GM21447 (cell line): ENCODE results near the gene ENAH.

ENCODE experiments used
- ATAC-seq: cut with Tn5 transposase; IDR thresholded peaks from one replicate; pipeline ENCODE4 v1.9.1; 2021; ENCODE audit not compliant: unreplicated experiment

The ENAH gene

DNA sequence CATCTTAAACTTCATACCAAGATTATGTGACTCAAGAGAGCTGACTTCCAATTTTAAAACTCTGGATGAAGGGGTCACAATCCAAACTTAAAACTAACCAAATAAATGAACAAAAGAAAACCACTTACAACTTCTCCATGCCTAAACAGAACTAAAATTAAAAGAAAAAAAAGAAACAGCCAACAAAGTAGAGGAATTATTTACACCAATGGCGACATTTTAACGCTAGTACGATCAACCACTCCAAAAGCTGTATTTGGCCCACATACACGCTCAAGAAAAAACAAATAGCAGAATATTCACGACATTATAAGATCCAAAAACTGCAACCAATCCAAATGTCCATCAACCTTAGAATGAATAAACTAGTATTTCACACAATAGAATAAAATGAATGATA is 42.4 kb downstream of the ENAH start:
- ATAC-seq = no peak

DNA sequence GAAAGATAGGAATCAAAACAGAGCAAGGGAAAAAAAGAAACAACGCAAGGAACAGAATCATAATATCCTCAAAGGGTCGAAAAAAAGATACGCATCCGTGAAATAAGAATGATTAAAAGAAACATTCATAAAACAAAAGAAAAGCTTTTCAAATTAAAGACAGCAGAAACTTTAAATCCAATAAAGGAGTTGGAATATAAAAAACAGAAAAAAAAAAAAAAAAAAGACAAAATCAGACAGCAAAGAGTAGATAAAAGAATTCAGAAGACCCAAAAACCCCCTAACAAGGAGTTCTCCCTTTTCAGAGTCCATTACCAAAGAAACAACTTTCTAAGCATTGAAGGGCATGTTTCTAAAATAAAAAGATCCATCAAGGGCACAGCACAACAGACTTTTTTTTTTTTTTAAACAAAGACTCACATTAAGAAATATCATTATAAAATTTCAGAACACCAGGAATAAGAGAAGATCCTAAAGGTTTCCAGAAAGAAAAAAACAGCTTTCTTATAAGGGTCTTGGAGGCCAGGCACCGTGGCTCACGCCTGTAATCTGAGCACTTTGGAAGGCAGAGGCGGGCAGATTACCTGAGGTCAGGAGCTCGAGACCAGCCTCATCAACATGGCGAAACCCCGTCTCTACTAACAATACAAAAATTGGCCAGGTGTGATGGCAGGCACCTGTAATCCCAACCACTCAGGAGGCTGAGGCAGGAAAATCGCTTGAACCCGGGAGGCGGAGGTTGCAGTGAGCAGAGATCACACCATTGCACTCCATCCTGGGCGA is 44.7 kb downstream of the ENAH start:
- no peak for ATAC-seq

DNA sequence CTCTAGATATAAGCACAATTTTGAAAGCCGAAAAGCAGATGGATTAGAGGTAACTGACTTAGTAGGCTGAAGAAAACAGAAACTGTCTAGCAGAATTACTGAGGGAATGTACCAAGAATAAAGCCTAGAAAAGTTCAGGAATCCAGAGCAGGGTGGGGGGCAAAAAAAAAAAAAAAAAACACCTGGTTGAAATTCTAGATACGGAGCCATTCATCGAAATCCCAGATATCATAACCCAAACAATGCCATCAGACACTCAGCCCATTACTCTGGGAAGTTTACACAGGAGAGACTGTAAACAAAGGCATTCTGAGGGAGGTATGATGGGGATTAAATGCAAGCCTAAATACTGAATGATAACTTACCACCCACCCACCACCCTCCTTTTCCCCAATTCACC is 45.6 kb downstream of the ENAH start:
- no peak for ATAC-seq

DNA sequence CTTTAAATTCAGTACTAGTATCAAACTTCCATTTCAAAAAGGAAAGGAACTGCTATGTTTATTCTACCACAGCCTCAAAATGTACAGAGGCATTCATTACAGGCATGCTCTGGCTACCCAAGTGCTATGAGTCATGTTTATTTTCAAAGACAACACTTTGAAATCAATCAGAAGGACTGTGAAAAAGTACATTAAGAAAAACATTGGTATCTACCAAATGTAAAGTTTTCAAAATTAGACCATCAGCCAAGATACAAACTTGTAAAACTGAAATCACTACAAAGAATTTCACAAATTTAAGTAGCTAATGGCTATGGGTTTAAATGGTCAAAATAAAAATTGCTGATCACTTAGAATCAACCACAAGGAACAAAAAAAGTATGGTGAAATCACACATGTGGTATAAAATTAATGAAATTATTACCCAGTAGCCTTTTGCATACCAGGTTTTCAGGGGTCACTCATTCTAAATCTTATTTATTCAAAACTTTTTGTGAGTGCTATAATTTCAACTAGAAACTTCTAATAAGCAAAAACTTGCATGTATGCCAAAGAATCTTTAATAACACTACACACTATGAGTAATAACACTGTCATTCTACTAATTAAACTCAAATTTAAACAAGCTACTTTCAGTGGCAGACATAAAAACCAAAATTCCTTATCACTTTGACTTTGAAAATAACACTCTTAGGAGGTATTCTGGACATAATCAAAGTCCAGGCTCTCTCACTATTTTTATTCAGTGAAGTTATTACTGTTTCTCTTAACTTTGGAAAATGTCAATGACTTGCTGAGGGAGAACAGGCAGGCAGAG is 49.2 kb downstream of the ENAH start:
- no peak for ATAC-seq

DNA sequence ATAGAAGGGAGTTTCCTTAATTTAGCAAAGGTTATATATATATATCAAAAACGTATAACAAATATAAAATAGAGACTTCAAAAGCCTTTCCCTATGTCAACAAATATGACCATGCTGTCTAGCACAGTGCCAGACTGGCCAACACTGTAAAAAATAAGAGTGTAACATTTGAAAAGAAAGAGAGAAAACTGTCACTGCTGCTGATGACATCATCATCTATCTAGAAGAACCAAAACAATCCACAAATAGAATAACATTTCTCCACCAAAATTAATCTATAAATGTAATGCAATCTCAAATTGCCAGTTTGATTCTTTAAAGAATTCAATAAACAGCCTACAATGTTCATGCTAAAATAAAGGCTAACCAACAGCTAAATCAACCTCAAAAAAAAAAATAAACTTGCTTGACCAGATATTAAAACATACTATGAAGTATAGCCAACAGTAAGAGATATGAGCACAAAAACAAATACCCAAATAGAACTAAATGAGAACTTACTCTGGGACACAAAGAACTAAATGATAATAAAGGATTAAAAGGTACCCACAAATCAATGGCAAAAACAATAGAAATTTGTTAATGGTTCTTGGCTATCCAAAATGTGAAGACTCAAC is 50.2 kb downstream of the ENAH start:
- ATAC-seq = no peak

DNA sequence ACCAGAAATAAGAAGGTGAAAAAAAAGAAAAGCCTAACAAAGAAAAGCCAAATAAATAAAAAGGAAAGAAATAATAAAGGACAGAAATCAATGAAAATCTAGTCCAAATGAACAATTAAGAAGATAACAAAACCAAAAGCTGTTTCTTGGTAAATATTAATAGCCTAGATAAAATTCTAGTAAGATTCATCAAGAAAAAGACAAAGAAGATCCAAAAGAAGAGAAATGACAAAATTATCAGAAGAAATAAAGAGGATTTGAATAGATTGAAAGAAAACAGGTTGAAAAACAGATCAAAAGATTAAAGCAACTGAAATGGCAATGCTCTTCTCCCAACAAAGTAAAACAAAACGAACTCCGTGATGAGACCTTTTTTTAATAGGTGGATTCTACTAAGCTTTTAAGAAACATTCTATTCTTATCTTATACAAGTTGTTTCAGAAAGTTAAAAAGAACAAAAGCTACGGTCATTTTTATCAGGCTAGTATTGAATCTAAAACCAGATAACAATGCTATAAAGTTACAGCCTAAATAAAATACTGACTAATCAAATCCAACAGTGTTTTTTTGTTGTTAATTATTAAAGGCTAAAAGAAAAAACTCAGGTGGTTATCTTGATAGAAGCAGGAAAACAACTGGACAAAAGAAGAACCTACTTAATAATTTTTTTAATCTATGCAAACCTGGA is 50.9 kb downstream of the ENAH start:
- no peak for ATAC-seq

DNA sequence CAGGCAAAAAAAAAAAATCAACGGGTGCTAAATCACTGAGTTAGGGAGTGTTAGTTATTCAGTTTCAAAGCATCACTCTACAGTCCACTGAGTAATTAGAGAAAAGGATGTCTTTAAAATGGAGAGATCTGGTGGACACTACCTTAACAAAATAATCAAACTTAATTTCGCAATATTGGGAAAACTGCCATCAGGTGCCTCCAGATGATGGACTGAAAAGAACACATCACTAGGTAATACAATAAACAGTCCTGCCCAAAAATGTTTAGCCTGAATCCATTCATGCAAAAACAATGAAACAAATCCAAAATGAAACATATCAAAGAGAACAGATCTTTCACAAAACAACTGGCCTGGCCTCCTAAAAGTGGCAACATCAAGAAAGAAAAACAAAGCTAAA is 54.1 kb downstream of the ENAH start:
- no peak for ATAC-seq

DNA sequence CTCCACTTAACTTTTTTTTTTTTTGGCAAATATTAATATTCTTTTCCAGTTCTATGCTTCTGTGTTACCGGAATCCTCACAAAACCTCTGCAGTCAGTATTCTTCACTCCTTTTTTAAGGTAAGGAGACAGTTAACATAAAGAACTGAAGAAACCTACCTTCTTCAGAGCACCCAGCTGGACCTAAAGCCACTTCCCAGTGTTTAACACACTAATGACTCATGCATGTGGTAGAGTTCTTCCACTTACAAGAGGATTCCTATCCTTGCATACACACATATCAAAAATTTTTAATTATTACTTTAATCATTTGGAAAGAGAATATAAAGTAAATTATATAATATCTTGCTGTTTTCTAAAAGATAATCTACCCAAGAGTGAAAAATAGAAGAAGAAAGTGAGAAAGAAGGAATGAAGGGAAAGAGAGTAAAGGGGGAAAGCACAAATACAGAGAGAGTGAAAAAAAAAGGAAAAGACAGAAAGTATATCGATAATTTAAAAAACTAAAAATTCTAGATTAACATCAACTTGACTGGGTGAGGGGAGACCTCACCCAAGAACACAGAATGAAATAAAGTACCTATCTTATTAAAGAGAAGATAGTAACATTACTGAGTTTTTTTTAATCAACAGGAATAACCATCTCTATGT is 54.9 kb downstream of the ENAH start:
- no peak for ATAC-seq

DNA sequence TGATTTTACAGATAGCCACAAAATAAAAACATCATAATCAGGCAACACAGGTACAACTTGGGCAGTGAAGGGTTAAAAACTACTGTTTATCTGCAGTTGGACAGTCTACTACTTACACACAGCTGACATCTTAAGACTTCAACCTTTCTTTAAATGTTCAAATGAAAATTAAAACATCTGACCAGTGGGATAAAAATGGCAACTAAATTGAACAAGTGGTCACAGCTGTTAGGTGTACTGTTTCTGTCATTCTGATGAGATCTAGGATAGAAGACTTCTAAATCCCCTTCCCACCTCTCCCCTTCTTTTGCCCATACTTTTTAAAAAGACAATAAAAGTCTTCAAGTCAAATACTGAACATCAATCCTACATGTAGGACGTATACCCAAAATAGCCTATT is 56.2 kb downstream of the ENAH start:
- no peak for ATAC-seq

DNA sequence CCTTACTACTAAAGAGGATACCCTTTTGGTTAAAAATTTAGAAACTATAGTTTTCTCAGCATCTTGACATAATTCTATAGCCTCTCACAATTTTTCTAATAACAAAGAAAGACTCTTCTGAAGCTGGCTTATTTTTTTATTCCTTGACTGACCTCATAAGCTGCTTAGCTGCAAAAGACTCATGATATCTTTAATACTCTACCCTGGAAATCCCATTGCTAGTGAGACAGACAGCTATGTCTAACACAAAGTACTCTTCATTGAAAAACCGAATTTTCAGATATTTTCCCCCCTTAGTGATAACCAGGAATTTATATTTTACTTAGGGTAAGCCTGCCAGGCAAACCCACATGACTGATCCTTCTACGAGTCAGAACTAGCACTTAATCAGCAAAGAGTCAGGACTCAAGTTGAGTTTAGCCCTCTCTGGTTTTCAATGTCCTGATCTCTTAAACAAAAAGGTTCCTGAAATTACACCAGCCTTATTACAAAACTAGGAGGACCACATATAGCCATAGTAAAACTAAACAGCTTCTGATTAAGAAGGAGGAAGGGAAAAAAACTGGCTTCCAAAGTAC is 56.9 kb downstream of the ENAH start:
- ATAC-seq = no peak

DNA sequence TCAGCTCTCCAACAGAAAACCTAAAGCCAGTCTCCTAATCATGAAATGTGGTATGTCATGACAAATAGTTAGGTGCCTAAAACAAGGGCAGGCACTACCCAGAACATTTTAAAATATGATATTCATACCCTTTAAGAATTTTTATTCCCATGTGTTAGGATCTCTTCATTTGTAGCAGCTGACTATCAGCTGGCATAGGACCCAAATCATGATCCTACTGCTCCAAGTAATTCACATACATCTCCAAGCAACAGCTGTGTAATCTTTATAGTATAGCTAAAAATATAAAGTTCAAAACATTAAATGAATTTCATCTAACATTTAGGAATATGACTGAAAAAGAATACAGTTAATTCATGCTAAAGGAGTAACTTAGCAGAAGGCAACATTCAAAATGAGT is 57.5 kb downstream of the ENAH start:
- no peak for ATAC-seq

DNA sequence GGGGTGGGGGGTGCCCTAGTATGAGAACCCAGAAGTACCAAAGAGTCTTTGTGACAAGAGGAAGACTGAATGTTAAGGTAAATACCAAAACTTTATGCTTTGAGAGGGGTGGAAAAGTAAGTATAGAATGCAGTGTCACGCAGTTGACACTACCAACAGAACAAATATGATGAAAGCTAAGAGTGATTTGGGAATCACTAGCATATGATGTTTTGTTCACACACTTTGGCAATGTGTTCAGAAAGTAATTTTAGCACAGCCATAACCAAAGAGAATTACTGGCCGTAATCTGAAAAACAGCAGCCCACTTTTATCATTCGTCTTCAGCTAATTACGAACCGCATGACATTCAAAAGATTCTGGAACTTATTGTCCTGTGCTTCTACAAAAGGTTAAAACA is 59.5 kb downstream of the ENAH start:
- no peak for ATAC-seq

DNA sequence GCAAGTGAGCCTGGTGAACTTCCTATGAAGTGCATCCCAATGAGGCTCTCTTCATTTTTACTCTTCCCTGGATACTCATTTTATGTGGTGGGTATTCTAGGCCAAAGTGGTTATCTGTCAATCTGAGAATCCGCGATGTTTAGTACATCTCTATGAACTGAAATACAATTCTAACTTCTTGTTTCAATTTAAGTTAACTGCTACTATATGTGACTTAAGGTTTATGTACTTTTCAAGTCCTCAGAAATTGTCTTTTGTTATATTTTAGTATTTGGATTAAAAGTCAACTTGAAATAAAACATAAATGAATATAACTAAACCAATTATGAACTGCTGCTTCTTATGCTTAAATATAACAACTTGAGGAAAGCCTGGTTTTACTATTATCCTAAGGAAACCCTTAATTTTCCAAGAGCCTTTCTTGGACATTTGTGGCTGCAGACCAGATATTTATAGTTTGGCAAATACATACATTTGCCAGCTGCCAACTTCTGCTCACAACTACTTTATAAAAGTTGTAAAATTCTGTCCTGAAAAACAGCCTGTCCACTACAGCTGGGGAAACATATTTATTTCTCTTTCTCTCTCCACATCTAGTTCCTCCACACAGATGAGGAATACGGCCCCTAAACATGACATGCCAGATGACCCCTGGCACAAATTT is 60.4 kb downstream of the ENAH start:
- ATAC-seq = no peak

DNA sequence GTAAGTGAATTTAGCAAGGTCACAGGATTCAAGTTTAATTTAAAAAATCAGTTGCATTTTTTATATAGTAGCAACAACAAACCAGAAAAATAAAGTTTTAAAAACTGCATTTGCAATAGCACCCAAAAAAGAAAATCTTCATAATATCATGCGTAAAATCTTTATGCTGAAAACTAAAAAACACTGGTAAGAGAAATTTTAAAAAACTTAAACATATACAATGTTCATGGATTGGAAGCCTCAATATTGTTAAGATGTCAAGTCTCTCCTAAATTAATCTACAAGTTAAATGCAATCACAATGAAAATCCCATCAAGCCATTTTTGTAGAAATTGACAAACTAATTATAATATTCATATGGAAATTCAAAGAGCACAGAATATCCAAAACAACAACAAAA is 65.6 kb downstream of the ENAH start:
- ATAC-seq = no peak

DNA sequence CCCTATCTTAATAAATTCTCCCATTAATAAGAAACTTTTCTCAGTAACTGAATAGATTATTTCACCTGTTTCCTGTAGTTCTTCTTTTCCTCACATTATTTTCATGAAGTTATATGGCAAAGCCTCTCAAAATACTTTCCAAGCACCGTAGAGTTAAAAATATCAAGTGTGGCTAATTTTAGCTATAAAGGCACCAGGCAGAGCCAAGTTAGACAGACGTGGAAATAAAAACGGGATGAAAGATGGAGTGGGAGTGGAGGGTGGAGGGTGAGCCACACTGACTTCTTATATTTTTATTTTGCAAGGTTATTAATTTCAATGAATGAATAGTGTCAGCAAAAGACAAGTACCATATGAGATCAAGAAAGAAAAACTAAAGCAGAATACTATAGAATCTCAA is 71.7 kb downstream of the ENAH start:
- ATAC-seq = no peak

DNA sequence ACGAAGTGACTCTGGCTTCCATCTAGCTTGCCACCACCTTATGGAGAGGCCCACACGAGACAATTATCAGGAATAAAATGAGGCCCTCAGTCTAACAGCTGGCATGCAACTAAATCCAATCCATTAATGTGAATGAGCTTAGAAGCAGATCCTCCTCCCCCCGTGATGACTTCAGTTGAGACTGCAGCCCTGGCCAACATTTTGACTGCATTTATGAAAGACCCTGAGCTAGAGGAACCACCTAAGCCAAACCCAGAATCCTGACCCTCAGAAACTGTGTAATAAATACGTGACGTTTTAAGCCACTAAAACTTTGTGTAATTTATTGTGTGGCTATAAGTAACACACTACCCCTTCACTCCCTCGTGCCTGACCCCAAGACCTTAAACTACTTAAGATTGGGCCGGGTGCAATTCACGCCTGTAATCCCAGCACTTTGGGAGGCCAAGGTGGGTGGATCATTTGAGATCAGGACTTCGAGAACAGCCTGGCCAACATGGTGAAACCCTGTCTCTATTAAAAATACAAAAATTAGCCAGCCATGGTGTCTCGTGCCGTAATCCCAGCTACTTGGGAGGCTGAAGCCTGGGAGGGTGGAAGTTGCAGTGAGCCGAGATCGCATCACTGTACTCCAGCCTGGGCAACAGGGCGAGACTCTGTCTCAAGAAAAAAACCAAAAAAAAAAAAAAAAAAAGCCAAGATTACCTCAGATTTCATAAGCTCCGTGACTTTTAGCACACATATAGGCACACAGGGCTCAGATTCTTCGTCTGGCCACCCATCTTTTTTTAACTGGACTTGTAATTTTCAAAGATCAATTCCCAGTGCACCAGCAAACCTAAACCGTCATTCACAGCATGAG is 72.5 kb downstream of the ENAH start:
- ATAC-seq = no peak

DNA sequence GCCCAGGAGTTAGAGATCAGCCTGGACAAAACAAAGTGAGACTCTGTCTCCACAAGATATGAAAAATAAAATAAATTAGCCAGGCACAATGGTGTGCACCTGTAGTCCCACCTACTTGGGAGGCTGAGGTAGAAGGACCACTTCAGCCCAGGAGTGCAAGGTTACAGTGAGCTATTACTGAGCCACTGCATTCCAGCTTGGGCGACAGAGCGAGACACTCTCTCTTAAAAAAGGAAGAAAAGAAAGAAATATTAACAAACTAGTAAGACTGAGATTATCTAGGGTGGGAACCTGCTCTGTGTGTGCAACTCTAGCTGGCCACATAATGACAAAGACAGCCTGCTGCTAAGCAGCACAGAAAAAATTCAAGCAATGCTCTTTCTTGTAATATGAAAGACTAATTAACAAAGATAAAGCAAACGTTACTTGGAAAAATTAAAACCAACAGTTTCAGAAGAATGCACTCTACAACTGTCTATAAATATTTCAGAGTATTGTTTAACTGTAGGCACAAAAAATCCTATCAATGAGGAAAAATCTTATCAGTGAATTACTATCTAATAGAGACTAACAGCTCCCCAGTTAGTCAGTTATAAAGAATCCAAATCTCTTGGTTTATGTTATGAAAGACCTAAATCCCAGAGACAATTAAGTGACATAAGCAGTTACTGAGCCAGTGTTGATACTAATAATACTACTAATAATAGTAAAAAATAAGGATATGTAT is 74.5 kb downstream of the ENAH start:
- no peak for ATAC-seq

DNA sequence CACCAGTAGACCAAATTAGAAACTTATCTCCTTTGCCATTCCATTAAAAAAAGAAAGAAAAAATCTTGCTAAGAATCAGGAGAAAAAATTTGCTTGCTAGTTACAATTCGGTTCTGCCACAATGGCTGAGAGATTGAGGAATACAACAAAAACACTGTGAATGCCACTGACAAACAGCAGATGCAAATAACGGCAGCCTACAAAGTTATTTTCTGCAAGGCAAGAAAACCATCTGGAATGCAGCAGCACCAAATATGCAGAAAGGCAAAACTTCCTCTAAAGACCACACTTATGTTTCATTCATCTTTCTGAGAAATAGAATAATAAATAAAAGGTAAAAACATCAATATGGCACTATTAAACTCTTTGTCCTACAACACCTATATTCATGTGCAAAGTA is 75.7 kb downstream of the ENAH start:
- ATAC-seq = no peak

DNA sequence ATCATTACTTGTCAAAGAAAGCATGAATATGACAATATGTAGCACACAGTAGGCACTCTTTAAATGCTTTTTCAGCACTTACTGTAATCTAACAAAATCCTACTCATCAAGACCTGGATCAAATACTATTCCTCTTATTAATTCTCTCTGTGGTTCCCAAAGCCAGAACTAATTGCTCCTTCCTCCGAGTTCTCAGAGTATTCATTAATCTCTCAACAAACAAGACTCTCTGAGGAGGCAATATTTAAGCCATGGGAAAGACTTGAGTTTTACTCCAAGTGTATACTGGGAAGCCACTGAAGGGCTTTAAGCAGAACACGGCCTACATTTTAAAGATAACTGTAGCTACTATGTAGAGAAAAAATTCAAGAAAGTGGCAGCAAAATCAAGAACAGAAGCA is 79.7 kb downstream of the ENAH start:
- no peak for ATAC-seq
